GM12878 (cell line): ENCODE data around the gene GNG13. TPM values are rescaled to one million over a fixed set of nuclear protein-coding genes. Genes with fewer than 3 reads are reported as not detected.

Experiments used
- ASH2L ChIP-seq: fragments of 300-600, 200-600 bp; sonication (generic); IDR thresholded peaks from 2 replicates; pipeline ENCODE4 v1.6.1; 2017; ENCODE audit warnings: low read depth, mild to moderate bottlenecking, borderline replicate concordance
- CREB1 ChIP-seq: IDR thresholded peaks from 2 replicates; pipeline ENCODE4 v1.6.1; 2012; ENCODE audit warnings: low read depth, mild to moderate bottlenecking, inconsistent platforms
- FOS ChIP-seq: IDR thresholded peaks from 3 replicates; pipeline ENCODE4 v1.6.1; 2011; ENCODE audit warnings: borderline replicate concordance; ENCODE audit not compliant: insufficient read length; ENCODE audit errors: extremely low read depth
- FOXM1 ChIP-seq: IDR thresholded peaks from 2 replicates; pipeline ENCODE4 v1.6.1; 2012; ENCODE audit warnings: low read depth, mild to moderate bottlenecking, inconsistent platforms, low read length, moderate library complexity
- GATAD2B ChIP-seq: fragments of 450-650 bp; conservative IDR thresholded peaks from 2 replicates; pipeline ENCODE4 v1.6.1; 2017; ENCODE audit warnings: low read depth, mild to moderate bottlenecking, moderate library complexity
- RB1 ChIP-seq: fragments of 450-650 bp; formaldehyde crosslinking; IDR thresholded peaks from 2 replicates; pipeline ENCODE4 v1.6.1; 2017; ENCODE audit warnings: mild to moderate bottlenecking, borderline replicate concordance
- RFX5 ChIP-seq: IDR thresholded peaks from 2 replicates; pipeline ENCODE4 v1.6.1; 2011; ENCODE audit warnings: low read depth, low read length, improper control_type of control experiment
- WRNIP1 ChIP-seq: IDR thresholded peaks from 2 replicates; pipeline ENCODE4 v1.6.1; 2011; ENCODE audit warnings: low read depth, low read length, improper control_type of control experiment, borderline replicate concordance
- YY1 ChIP-seq: IDR thresholded peaks from 2 replicates; pipeline ENCODE4 v1.6.1; 2011; ENCODE audit warnings: low read depth, mild to moderate bottlenecking, low read length
- polyA plus RNA-seq, 11 experiments: library from polyadenylated mRNA; depleted of rRNA in 4 of 11; unstranded in 6 of 11; stranded (reverse) in 5 of 11; fragments of >200 nt; fragmentation: Nextera tagmentation in 4 of 11; fragmentation: Illumina TruSeq in 1 of 11; extraction: Ambion mirVana in 4 of 11; extraction: Trizol in 1 of 11; gene quantifications; 1 replicate in 1 of 11; 2 replicates in 10 of 11; pipeline versions ENCODE4 v1.2.1 to v1.2.3, GENCODE V29; 2011 to 2016; ENCODE audit warnings: inconsistent platforms in 2 of 11, missing spikeins in 2 of 11, low read depth in 1 of 11
- total RNA-seq, 4 experiments: library from RNA; depleted of rRNA in 3 of 4; stranded (reverse); fragments of >200 nt in 3 of 4; fragmentation: Illumina TruSeq in 1 of 4; extraction: Trizol in 1 of 4; gene quantifications; 2 replicates each; pipeline versions ENCODE4 v1.2.1 to v1.2.3, GENCODE V29; 2013 to 2021
- TF ChIP-seq, protein P1 (sequence below): IDR thresholded peaks from 2 replicates; pipeline ENCODE4 v1.6.1; 2012; ENCODE audit warnings: mild to moderate bottlenecking, low read depth, low read length
- TF ChIP-seq, protein P2 (sequence below): fragments of 450-650 bp; IDR thresholded peaks from 2 replicates; pipeline ENCODE4 v1.6.1; 2017; ENCODE audit warnings: antibody characterized with exemption, mild to moderate bottlenecking, moderate library complexity
- TF ChIP-seq, protein P3 (sequence below): fragments of 450-650 bp; IDR thresholded peaks from 2 replicates; pipeline ENCODE4 v1.6.1; 2018; ENCODE audit warnings: borderline replicate concordance, mild to moderate bottlenecking; ENCODE audit not compliant: partially characterized antibody

Gene GNG13
- total and polyA plus RNA-seq, 10 of the 15 experiments (the other 5 are each of a cell fraction or from before 2014, with no cell fraction given) = not detected

DNA sequence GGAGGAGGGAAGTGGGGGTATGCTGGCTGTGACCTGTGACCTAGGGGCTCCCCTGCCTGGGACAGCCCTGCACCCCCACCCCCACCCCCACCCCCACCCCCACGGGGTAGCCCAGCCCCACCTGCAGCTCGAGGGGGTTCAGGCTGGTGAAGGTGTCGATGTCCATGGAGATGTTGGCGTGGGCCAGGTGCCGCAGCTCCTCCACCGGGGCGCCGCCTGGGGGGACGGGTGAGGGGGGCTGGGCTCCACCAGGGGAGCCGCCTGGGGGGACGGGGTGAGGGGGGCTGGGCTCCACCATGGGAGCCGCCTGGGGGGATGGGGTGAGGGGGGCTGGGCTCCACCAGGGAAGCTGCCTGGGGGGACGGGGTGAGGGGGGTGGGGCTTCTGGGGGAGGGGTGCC is 30.1 kb downstream of the GNG13 start (continued):
- no peak for TF ChIP-seq GATAD2B
- TF ChIP-seq, protein P1, sequence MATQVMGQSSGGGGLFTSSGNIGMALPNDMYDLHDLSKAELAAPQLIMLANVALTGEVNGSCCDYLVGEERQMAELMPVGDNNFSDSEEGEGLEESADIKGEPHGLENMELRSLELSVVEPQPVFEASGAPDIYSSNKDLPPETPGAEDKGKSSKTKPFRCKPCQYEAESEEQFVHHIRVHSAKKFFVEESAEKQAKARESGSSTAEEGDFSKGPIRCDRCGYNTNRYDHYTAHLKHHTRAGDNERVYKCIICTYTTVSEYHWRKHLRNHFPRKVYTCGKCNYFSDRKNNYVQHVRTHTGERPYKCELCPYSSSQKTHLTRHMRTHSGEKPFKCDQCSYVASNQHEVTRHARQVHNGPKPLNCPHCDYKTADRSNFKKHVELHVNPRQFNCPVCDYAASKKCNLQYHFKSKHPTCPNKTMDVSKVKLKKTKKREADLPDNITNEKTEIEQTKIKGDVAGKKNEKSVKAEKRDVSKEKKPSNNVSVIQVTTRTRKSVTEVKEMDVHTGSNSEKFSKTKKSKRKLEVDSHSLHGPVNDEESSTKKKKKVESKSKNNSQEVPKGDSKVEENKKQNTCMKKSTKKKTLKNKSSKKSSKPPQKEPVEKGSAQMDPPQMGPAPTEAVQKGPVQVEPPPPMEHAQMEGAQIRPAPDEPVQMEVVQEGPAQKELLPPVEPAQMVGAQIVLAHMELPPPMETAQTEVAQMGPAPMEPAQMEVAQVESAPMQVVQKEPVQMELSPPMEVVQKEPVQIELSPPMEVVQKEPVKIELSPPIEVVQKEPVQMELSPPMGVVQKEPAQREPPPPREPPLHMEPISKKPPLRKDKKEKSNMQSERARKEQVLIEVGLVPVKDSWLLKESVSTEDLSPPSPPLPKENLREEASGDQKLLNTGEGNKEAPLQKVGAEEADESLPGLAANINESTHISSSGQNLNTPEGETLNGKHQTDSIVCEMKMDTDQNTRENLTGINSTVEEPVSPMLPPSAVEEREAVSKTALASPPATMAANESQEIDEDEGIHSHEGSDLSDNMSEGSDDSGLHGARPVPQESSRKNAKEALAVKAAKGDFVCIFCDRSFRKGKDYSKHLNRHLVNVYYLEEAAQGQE = no peak
- TF ChIP-seq FOS = no peak
- no peak for TF ChIP-seq WRNIP1
- no peak for TF ChIP-seq FOXM1
- no peak for TF ChIP-seq RFX5
- TF ChIP-seq, protein P2, sequence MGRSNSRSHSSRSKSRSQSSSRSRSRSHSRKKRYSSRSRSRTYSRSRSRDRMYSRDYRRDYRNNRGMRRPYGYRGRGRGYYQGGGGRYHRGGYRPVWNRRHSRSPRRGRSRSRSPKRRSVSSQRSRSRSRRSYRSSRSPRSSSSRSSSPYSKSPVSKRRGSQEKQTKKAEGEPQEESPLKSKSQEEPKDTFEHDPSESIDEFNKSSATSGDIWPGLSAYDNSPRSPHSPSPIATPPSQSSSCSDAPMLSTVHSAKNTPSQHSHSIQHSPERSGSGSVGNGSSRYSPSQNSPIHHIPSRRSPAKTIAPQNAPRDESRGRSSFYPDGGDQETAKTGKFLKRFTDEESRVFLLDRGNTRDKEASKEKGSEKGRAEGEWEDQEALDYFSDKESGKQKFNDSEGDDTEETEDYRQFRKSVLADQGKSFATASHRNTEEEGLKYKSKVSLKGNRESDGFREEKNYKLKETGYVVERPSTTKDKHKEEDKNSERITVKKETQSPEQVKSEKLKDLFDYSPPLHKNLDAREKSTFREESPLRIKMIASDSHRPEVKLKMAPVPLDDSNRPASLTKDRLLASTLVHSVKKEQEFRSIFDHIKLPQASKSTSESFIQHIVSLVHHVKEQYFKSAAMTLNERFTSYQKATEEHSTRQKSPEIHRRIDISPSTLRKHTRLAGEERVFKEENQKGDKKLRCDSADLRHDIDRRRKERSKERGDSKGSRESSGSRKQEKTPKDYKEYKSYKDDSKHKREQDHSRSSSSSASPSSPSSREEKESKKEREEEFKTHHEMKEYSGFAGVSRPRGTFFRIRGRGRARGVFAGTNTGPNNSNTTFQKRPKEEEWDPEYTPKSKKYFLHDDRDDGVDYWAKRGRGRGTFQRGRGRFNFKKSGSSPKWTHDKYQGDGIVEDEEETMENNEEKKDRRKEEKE = no peak
- TF ChIP-seq ASH2L = no peak
- TF ChIP-seq CREB1 = no peak
- no peak for TF ChIP-seq RB1
- TF ChIP-seq, protein P3, sequence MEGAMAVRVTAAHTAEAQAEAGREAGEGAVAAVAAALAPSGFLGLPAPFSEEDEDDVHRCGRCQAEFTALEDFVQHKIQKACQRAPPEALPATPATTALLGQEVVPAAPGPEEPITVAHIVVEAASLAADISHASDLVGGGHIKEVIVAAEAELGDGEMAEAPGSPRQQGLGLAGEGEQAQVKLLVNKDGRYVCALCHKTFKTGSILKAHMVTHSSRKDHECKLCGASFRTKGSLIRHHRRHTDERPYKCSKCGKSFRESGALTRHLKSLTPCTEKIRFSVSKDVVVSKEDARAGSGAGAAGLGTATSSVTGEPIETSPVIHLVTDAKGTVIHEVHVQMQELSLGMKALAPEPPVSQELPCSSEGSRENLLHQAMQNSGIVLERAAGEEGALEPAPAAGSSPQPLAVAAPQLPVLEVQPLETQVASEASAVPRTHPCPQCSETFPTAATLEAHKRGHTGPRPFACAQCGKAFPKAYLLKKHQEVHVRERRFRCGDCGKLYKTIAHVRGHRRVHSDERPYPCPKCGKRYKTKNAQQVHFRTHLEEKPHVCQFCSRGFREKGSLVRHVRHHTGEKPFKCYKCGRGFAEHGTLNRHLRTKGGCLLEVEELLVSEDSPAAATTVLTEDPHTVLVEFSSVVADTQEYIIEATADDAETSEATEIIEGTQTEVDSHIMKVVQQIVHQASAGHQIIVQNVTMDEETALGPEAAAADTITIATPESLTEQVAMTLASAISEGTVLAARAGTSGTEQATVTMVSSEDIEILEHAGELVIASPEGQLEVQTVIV = no peak
- no peak for TF ChIP-seq YY1
